ENCODE results near the gene ABCF2. TPM values are rescaled to one million over a fixed set of nuclear protein-coding genes. Genes with fewer than 3 reads are reported as not detected.

ABCF2 gene
- total RNA-seq, 1 donor from 2014 or later, result 20.9 TPM

DNA sequence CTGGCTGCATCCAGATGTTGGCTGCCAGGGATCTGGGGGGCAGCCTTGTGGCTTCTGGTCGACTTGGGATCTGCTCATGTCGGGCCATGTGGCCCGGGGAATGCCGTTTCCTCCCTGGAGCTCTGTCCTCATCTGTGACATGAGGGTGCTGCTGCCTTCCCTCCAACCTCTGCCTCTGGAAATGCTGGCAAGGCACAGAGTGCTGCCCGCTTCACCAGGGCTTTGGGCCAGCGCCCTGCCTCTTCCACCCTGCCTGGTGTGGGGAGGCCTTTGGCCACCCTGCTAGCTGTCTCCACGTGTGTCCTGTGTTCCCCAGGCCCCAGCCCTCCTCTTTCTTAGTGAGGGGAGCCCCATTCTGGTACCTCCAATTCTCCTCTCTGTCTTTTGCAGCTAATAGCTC is 27.3 kb upstream of the ABCF2 start:
- Histone ChIP-seq H3K27ac (ENCODE audit: low read depth, low read length) (no peak overlapping the region), H3K27me3 (ENCODE audit: control insufficient read depth in 3 of 3, insufficient read depth in 3 of 3, low read length in 3 of 3) (peaks cover 9 to 16% (median 11%) of the 10 kb centered on the region in 3 donors), H3K36me3 (ENCODE audit: control insufficient read depth in 3 of 3, insufficient read depth in 3 of 3, low read length in 3 of 3) (no peaks in the 10 kb centered on the region), H3K9ac (ENCODE audit: low read depth in 1 of 3, low read length in 3 of 3) (peak overlapping the region in 1 of 3 donors; percentile 33), H3K9me3 (ENCODE audit: control insufficient read depth in 3 of 3, low read length in 3 of 3) (no peaks in the 10 kb centered on the region), H3K4me3 (ENCODE audit: low read length in 3 of 3) (no peak overlapping the region), H3K4me1 (ENCODE audit: control insufficient read depth in 3 of 3, insufficient read depth in 3 of 3, low read length in 3 of 3) (peaks cover 30 to 42% (median 35%) of the 10 kb centered on the region in 3 donors)

DNA sequence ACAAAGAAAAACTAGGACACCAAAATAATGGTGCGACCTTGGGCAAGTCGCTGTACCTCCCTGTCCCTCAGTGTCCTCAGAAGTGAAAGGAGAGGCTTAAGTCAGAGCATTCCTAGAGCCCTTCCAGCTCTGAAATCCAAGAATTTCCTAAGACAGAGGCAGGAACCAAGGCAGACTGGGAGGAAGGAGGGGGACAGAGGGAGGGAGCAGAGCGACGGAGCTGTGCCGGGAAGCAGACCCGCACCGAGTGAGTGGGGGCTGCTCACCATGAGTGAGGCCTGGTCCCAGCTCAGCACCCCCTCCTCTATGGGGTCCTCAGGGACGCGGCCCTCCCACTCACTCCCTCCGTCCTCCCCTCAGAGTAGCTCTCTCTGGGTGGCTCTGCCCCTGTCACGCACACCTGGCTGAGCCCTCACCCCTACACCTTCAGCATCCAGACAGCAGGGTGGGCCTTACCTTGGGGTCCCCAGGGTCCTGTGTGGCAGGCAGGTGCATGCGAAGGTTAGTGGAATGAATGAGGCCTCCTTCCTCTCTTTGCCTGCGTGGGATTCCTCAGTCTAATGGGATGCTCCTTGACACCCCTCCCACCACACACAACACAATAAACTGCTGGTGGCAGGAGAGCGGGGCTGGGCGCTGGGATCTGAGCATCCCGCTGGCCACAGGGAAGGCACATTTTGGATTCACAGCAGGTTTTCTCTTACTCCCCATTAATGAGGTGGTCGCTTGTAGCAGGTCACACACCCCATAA is 26.1 kb upstream of the ABCF2 start:
- Histone ChIP-seq H3K27ac (ENCODE audit: low read depth, low read length) (peak overlapping the region; percentile 73), H3K4me1 (ENCODE audit: control insufficient read depth in 3 of 3, insufficient read depth in 3 of 3, low read length in 3 of 3) (peaks cover 33 to 45% (median 37%) of the 10 kb centered on the region in 3 donors), H3K27me3 (ENCODE audit: control insufficient read depth in 3 of 3, insufficient read depth in 3 of 3, low read length in 3 of 3) (peaks cover 6 to 12% (median 9%) of the 10 kb centered on the region in 3 donors), H3K9ac (ENCODE audit: low read depth in 1 of 3, low read length in 3 of 3) (peak overlapping the region in 2 of 3 donors; percentile 77 to 86), H3K36me3 (ENCODE audit: control insufficient read depth in 3 of 3, insufficient read depth in 3 of 3, low read length in 3 of 3) (no peaks in the 10 kb centered on the region), H3K4me3 (ENCODE audit: low read length in 3 of 3) (peak overlapping the region in 2 of 3 donors; percentile 87), H3K9me3 (ENCODE audit: control insufficient read depth in 3 of 3, low read length in 3 of 3) (no peaks in the 10 kb centered on the region)

DNA sequence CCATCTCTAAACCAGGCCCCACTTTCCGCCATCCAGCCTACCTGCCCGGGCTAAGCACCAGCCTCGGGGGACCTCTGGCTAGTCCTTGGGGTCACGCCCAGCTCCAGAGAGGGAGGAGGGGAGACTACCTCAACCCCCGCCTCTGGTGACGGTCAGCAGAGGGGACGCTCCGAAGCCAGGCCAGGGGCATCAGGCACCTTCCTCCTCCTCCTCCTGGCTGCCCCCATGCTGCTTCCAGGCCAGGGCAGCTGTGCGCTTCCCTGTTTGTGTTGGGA is 25.5 kb upstream of the ABCF2 start:
- peak overlapping the region; percentile 77 to 86 (median 84) for H3K9ac ChIP-seq (ENCODE audit: low read depth in 1 of 3, low read length in 3 of 3)
- peak overlapping the region; percentile 73 for H3K27ac ChIP-seq (ENCODE audit: low read depth, low read length)
- H3K9me3 ChIP-seq (ENCODE audit: control insufficient read depth in 3 of 3, low read length in 3 of 3), result no peaks in the 10 kb centered on the region
- H3K27me3 ChIP-seq (ENCODE audit: control insufficient read depth in 3 of 3, insufficient read depth in 3 of 3, low read length in 3 of 3), result peaks cover under 1 to 6% (median 6%) of the 10 kb centered on the region in 3 donors
- H3K4me1 ChIP-seq (ENCODE audit: control insufficient read depth in 3 of 3, insufficient read depth in 3 of 3, low read length in 3 of 3), result peaks cover 36 to 49% (median 41%) of the 10 kb centered on the region in 3 donors
- H3K4me3 ChIP-seq (ENCODE audit: low read length in 3 of 3), result peak overlapping the region; percentile 70 to 87 (median 87)
- H3K36me3 ChIP-seq (ENCODE audit: control insufficient read depth in 3 of 3, insufficient read depth in 3 of 3, low read length in 3 of 3), result no peaks in the 10 kb centered on the region

DNA sequence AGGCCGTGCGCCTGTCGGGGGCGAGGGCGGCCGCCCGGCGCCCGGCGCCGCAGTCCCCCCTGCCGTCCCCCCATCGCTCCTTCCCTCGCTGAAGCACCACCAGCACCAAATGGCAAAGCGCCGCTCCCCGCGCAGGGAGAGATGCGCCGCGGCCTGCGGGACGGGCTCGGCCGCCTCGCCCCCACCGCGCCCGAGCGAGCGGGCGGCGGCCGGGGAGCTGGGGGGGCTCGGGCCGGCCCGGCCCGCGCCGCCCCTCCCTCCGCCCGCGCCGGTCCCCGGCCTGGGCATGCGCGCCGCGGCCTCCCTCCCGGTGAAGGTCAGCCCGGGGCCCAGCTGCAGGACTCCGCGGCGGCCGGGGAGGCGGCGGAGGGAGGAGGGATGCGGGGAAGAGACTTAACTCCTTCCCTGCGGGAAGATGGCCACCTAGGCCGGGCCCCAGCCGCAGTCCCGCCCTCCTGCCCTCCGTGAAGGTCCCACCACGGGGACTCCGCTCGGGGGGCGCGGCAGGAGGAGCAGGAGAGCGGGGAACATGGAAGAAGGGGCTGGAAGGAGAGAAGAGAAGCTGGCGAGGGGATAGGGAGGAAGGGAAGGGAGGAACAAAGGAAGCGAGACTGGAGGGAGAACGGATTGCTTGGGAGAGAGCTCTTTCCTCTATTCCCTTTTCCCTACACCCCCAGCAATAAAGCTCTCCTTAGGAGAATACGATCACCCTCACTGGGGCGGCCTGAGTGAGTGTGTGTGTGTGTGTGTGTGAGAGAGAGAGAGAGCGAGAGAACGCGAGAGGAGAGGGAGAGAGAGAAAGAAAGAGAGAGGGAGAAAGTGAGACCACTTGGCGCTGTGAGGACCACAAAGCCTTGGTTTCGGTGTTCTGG is 24.9 kb upstream of the ABCF2 start:
- Histone ChIP-seq H3K4me3 (ENCODE audit: low read length in 3 of 3) (peak overlapping the region; percentile 85 to 87 (median 87)), H3K9me3 (ENCODE audit: control insufficient read depth in 3 of 3, low read length in 3 of 3) (no peaks in the 10 kb centered on the region), H3K9ac (ENCODE audit: low read depth in 1 of 3, low read length in 3 of 3) (peak overlapping the region; percentile 84 to 97 (median 85)), H3K36me3 (ENCODE audit: control insufficient read depth in 3 of 3, insufficient read depth in 3 of 3, low read length in 3 of 3) (no peaks in the 10 kb centered on the region), H3K27ac (ENCODE audit: low read depth, low read length) (peak overlapping the region; percentile 97), H3K4me1 (ENCODE audit: control insufficient read depth in 3 of 3, insufficient read depth in 3 of 3, low read length in 3 of 3) (peaks cover 42 to 54% (median 47%) of the 10 kb centered on the region in 3 donors), H3K27me3 (ENCODE audit: control insufficient read depth in 3 of 3, insufficient read depth in 3 of 3, low read length in 3 of 3) (peaks cover 0 to 6% (median 5%) of the 10 kb centered on the region in 3 donors)

DNA sequence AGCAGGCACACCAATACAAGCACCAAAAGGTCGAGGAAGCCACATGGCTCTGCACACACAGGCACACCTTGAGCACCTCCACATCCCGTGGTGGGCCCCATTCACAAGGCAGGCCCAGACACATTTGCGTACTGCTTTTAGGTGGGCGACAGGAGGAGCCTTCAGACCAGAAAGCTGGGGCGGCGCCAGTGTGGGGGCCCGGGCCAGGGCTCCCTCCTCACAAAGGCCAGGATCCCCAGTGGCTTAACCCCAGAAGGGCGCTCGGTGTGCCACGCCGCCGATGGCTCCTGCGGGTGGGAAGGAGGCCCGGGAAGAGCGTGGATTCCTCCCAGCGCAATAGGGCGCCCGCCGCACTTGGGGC is 24.3 kb upstream of the ABCF2 start:
- Histone ChIP-seq H3K27ac (ENCODE audit: low read depth, low read length) (peak overlapping the region; percentile 97), H3K4me3 (ENCODE audit: low read length in 3 of 3) (peak overlapping the region; percentile 78 to 85 (median 84)), H3K27me3 (ENCODE audit: control insufficient read depth in 3 of 3, insufficient read depth in 3 of 3, low read length in 3 of 3) (peaks cover 0 to 2% (median under 1%) of the 10 kb centered on the region in 3 donors), H3K36me3 (ENCODE audit: control insufficient read depth in 3 of 3, insufficient read depth in 3 of 3, low read length in 3 of 3) (no peaks in the 10 kb centered on the region), H3K9me3 (ENCODE audit: control insufficient read depth in 3 of 3, low read length in 3 of 3) (no peaks in the 10 kb centered on the region), H3K4me1 (ENCODE audit: control insufficient read depth in 3 of 3, insufficient read depth in 3 of 3, low read length in 3 of 3) (peaks cover 48 to 58% (median 53%) of the 10 kb centered on the region in 3 donors), H3K9ac (ENCODE audit: low read depth in 1 of 3, low read length in 3 of 3) (peak overlapping the region; percentile 84 to 97 (median 85))

DNA sequence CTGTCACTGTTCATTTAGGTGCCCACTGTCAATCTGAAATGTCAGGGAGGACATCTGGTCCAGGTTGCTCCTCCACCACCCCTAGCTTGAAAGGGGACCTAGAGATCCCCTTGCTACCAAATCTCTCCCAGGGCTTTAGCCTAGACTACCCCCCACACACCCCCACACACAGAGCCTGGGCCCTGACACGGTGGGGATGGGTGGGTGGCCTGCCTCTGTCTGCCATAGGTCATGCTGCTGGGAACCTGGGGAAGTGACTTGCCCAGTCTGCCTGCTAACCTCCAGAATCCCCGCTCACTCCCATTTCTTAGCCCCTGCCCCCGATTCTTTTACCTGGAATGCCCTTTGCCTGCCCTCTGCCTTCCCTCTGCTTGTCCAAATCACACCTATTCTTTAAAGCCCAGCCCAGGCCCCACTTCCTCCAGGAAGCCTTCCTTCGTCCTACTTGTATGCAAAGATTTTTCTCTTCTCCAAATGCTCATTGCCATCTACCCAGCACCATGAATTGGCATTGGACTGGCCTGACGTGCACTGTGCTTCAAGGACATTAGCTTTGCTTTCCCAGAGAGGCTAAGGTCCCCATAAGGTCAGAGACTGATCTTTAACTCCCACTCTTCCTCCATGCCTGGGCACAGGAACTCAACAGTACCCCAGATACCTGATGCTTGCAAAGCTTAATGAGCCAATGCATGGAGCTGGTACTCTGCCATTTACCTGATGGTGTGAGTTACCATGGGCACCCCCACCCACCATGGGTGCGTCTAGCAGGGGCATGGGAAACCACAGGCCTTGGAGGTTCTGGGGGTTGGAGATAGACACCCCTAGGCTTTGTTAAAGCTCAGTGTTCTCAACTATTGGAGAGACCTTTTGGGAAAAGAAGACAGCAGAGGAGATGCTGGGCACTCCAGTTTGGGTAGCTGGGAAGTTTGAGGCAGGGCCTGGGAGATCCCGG is 23.5 kb upstream of the ABCF2 start:
- Histone ChIP-seq H3K36me3 (ENCODE audit: control insufficient read depth in 3 of 3, insufficient read depth in 3 of 3, low read length in 3 of 3) (no peaks in the 10 kb centered on the region), H3K27me3 (ENCODE audit: control insufficient read depth in 3 of 3, insufficient read depth in 3 of 3, low read length in 3 of 3) (peaks cover 0 to 4% (median 0%) of the 10 kb centered on the region in 3 donors), H3K4me3 (ENCODE audit: low read length in 3 of 3) (peak overlapping the region; percentile 78 to 85 (median 84)), H3K9ac (ENCODE audit: low read depth in 1 of 3, low read length in 3 of 3) (peak overlapping the region; percentile 85 to 97 (median 85)), H3K9me3 (ENCODE audit: control insufficient read depth in 3 of 3, low read length in 3 of 3) (no peaks in the 10 kb centered on the region), H3K4me1 (ENCODE audit: control insufficient read depth in 3 of 3, insufficient read depth in 3 of 3, low read length in 3 of 3) (peaks cover 56 to 66% (median 61%) of the 10 kb centered on the region in 3 donors), H3K27ac (ENCODE audit: low read depth, low read length) (peak overlapping the region; percentile 97)

DNA sequence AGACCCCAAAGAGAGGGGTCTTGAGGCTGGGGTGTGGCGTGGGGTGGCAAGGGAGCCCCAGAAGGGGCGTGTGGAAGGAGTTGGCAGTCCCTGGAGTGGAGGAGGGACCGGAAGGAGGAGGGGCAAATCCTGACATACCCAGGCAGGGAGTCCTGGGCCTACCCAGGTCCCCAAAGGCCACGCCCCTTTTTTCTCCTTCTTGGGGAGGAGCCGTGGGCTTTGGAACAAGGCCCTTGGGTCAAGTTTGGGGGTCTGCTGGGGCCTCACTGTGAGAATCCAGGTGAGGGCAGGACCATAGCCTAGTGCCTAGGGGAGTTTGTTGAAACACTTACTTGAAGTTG is 22.7 kb upstream of the ABCF2 start:
- H3K27ac ChIP-seq (ENCODE audit: low read depth, low read length), result peak overlapping the region; percentile 97
- peak overlapping the region; percentile 80 to 97 (median 85) for H3K9ac ChIP-seq (ENCODE audit: low read depth in 1 of 3, low read length in 3 of 3)
- H3K27me3 ChIP-seq (ENCODE audit: control insufficient read depth in 3 of 3, insufficient read depth in 3 of 3, low read length in 3 of 3), result peaks cover 0 to 7% (median 0%) of the 10 kb centered on the region in 3 donors
- H3K4me3 ChIP-seq (ENCODE audit: low read length in 3 of 3), result peak overlapping the region; percentile 74 to 85 (median 84)
- H3K9me3 ChIP-seq (ENCODE audit: control insufficient read depth in 3 of 3, low read length in 3 of 3), result no peaks in the 10 kb centered on the region
- H3K36me3 ChIP-seq (ENCODE audit: control insufficient read depth in 3 of 3, insufficient read depth in 3 of 3, low read length in 3 of 3), result no peaks in the 10 kb centered on the region
- peaks cover 62 to 72% (median 67%) of the 10 kb centered on the region in 3 donors for H3K4me1 ChIP-seq (ENCODE audit: control insufficient read depth in 3 of 3, insufficient read depth in 3 of 3, low read length in 3 of 3)

DNA sequence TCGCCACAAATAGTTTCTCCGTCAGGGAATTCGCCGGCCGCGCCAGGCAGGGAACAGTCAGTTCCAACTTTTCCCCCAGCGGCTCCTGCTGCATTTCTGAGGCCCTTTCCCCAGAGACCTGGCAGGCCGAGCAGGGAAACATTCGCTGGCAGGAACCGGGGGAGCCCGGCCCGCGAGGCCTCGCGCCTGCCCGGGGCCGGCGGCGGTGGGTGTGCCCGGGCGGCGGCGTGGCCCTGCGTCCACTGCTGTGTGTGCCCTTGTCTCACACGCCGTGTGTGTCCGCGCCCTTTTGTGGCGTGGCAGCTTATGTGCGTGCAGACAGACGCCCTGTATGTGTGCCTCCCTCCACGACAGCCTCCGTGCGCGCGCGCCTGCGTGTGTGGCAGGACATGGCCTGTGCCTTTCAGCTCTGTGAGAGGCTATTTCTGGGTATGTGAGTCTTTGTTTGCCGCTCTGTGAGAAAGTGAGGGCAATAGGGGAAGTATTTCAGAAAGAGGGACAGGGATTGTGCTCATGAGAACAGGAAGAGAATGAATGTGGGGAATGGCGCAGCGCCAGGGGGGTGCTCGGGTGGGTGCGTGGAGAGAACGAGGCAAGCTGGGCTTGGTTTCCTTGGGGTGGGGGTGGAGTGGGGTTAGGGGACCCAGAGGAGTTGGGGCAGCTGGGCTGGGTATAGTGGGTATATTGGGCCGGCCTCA is 22.2 kb upstream of the ABCF2 start:
- Histone ChIP-seq H3K4me1 (ENCODE audit: control insufficient read depth in 3 of 3, insufficient read depth in 3 of 3, low read length in 3 of 3) (peaks cover 68 to 71% (median 68%) of the 10 kb centered on the region in 3 donors), H3K4me3 (ENCODE audit: low read length in 3 of 3) (peak overlapping the region; percentile 74 to 85 (median 84)), H3K27me3 (ENCODE audit: control insufficient read depth in 3 of 3, insufficient read depth in 3 of 3, low read length in 3 of 3) (peaks cover 0 to 7% (median 0%) of the 10 kb centered on the region in 3 donors), H3K9ac (ENCODE audit: low read depth in 1 of 3, low read length in 3 of 3) (peak overlapping the region; percentile 80 to 97 (median 85)), H3K36me3 (ENCODE audit: control insufficient read depth in 3 of 3, insufficient read depth in 3 of 3, low read length in 3 of 3) (no peaks in the 10 kb centered on the region), H3K9me3 (ENCODE audit: control insufficient read depth in 3 of 3, low read length in 3 of 3) (no peaks in the 10 kb centered on the region), H3K27ac (ENCODE audit: low read depth, low read length) (peak overlapping the region; percentile 97)
